HepG2 (cell line): Measurements from ENCODE around the gene SLC27A3. TPM values are rescaled to one million over a fixed set of nuclear protein-coding genes. Genes with fewer than 3 reads are reported as not detected.
A peak's percentile ranks its signal among the peaks of the same experiment; 100 is the strongest.

ENCODE experiments used
- BCL3 ChIP-seq: sonication (generic); formaldehyde crosslinking; IDR thresholded peaks from 2 replicates; pipeline ENCODE4 v1.5.1; 2020; ENCODE audit warnings: mild to moderate bottlenecking, missing genetic modification reagents, moderate library complexity
- BCL6 ChIP-seq: IDR thresholded peaks from 2 replicates; pipeline ENCODE4 v1.6.1; 2016; ENCODE audit warnings: missing genetic modification reagents, missing compliant biosample characterization
- EP300 ChIP-seq, 3 experiments: sonication (generic) in 1 of 3; formaldehyde crosslinking in 1 of 3; IDR thresholded peaks; 2 replicates each; pipeline versions ENCODE4 v1.5.1 to v1.6.1; 2011 to 2020; ENCODE audit warnings: low read depth in 2 of 3, low read length in 2 of 3, borderline replicate concordance in 1 of 3, improper control_type of control experiment in 1 of 3, mild to moderate bottlenecking in 1 of 3, missing genetic modification reagents in 1 of 3, moderate library complexity in 1 of 3
- FOSL2 ChIP-seq: sonication (generic); formaldehyde crosslinking; IDR thresholded peaks from 2 replicates; pipeline ENCODE4 v1.4.0; 2020; ENCODE audit warnings: missing genetic modification reagents
- FOXA1 ChIP-seq, 2 experiments: fragments of 450-650 bp in 1 of 2; sonication (generic) in 1 of 2; formaldehyde crosslinking in 1 of 2; IDR thresholded peaks; 2 replicates each; pipeline versions ENCODE4 v1.4.0 to v1.6.1; 2016 to 2020; ENCODE audit warnings: missing genetic modification reagents in 1 of 2
- HMG20B ChIP-seq: conservative IDR thresholded peaks from 2 replicates; pipeline ENCODE4 v1.6.1; 2016; ENCODE audit warnings: missing genetic modification reagents, missing compliant biosample characterization
- HNRNPUL1 ChIP-seq: fragments of 200-400 bp; formaldehyde crosslinking; IDR thresholded peaks from 2 replicates; pipeline ENCODE4 v1.6.1; 2017; ENCODE audit warnings: low read depth, mild to moderate bottlenecking, low read length, moderate library complexity
- PAXIP1 ChIP-seq: sonication (generic); formaldehyde crosslinking; conservative IDR thresholded peaks from 2 replicates; pipeline ENCODE4 v1.4.0; 2020; ENCODE audit warnings: mild to moderate bottlenecking, missing genetic modification reagents, moderate library complexity
- PITX1 ChIP-seq: sonication (generic); formaldehyde crosslinking; IDR thresholded peaks from 2 replicates; pipeline ENCODE4 v1.5.1; 2020; ENCODE audit warnings: mild to moderate bottlenecking, missing genetic modification reagents
- SKI ChIP-seq: fragments of 450-650 bp; IDR thresholded peaks from one replicate; pipeline ENCODE4 v1.6.1; 2018; ENCODE audit warnings: mild to moderate bottlenecking; ENCODE audit not compliant: partially characterized antibody
- SOX6 ChIP-seq, 2 experiments: fragments of 450-650 bp in 1 of 2; sonication (generic) in 1 of 2; formaldehyde crosslinking in 1 of 2; IDR thresholded peaks; 2 replicates each; pipeline versions ENCODE4 v1.4.0 to v1.6.1; 2017 to 2020; ENCODE audit warnings: antibody characterized with exemption in 1 of 2, mild to moderate bottlenecking in 1 of 2, missing genetic modification reagents in 1 of 2
- TARDBP ChIP-seq: sonication (generic); formaldehyde crosslinking; IDR thresholded peaks from 2 replicates; pipeline ENCODE4 v1.8.0; 2022; ENCODE audit warnings: mild to moderate bottlenecking, missing genetic modification reagents
- TBX2 ChIP-seq: sonication (generic); formaldehyde crosslinking; IDR thresholded peaks from 2 replicates; pipeline ENCODE4 v1.5.0; 2020; ENCODE audit warnings: missing genetic modification reagents, mild to moderate bottlenecking, borderline replicate concordance
- THAP11 ChIP-seq: IDR thresholded peaks from 2 replicates; pipeline ENCODE4 v1.6.1; 2016; ENCODE audit warnings: missing biosample characterization, missing genetic modification reagents
- ZNF207 ChIP-seq: fragments of 450-650 bp; IDR thresholded peaks from 2 replicates; pipeline ENCODE4 v1.6.1; 2016; ENCODE audit warnings: antibody characterized with exemption, borderline replicate concordance
- ZNF331 ChIP-seq: sonication (generic); formaldehyde crosslinking; IDR thresholded peaks from 2 replicates; pipeline ENCODE4 v1.4.0; 2020; ENCODE audit warnings: missing genetic modification reagents
- polyA plus RNA-seq, 8 experiments: library from polyadenylated mRNA; depleted of rRNA in 3 of 8; stranded (reverse) in 7 of 8; unstranded in 1 of 8; fragments of >200 nt; fragmentation: Illumina TruSeq in 4 of 8; extraction: Trizol in 4 of 8; gene quantifications; 2 replicates each; pipeline versions ENCODE4 v1.2.1 to v1.2.3, GENCODE V29; 2011 to 2016; ENCODE audit warnings: low read depth in 4 of 8, missing spikeins in 1 of 8, mixed read lengths in 1 of 8; ENCODE audit not compliant: insufficient read depth in 1 of 8
- total RNA-seq, 5 experiments: library from RNA; depleted of rRNA; stranded (reverse); fragments of >200 nt; fragmentation: Illumina TruSeq; extraction: Trizol; gene quantifications; 2 replicates each; pipeline ENCODE4 v1.2.3, GENCODE V29; 2016; ENCODE audit warnings: low read depth in 1 of 5

The SLC27A3 gene
- total and polyA plus RNA-seq, 2 of the 13 experiments (the other 11 are each of a cell fraction or from before 2014, with no cell fraction given), result 4.3 to 10.3 TPM

GRCh38 chr1:153742411-153743142 is 32.6 kb upstream of the SLC27A3 start (continued):
- peak in 1 of 2 experiments; percentile 37; a peak in 1 of 4 replicates for TF ChIP-seq EP300 (IDR thresholded peaks at IDR 0.05; ENCODE audit: low read depth in 2 of 2, low read length in 2 of 2)
- TF ChIP-seq EP300 (CRISPR knock-in tag; IDR thresholded peaks at IDR 0.05; ENCODE audit: borderline replicate concordance), result no peak
- no peak for TF ChIP-seq FOXA1 (IDR thresholded peaks at IDR 0.05)
- peak; percentile 28; the same call in 1 of the 2 replicates for TF ChIP-seq FOXA1 (CRISPR knock-in tag; IDR thresholded peaks at IDR 0.05)
- 0 out of 2 replicates have a peak, but pooled peaks have one; percentile 19 for TF ChIP-seq BCL6 (CRISPR knock-in tag)
- peak; percentile 22; the same call in 1 of the 2 replicates for TF ChIP-seq TARDBP (CRISPR knock-in tag)
- no peak for TF ChIP-seq ZNF207
- TF ChIP-seq PITX1 (CRISPR knock-in tag), result 0 out of 2 replicates have a peak, but pooled peaks have one; percentile 11
- no peak for TF ChIP-seq BCL3 (CRISPR knock-in tag)
- TF ChIP-seq HMG20B (CRISPR knock-in tag), result 0 out of 2 replicates have a peak, but pooled peaks have one; percentile 38
- TF ChIP-seq PAXIP1 (CRISPR knock-in tag), result peak; percentile 44; the same call in 1 of the 2 replicates
- peak; percentile 63 for TF ChIP-seq TBX2 (CRISPR knock-in tag)
- no peak for TF ChIP-seq SOX6 (IDR thresholded peaks at IDR 0.05)
- peak; percentile 59 for TF ChIP-seq SOX6 (CRISPR knock-in tag; IDR thresholded peaks at IDR 0.05)
- no peak for TF ChIP-seq SKI
- peak; percentile 74; the same call in 1 of the 2 replicates for TF ChIP-seq HNRNPUL1
- TF ChIP-seq ZNF331, result no peak
- TF ChIP-seq THAP11 (CRISPR knock-in tag), result peak; percentile 28; the same call in 1 of the 2 replicates
- TF ChIP-seq FOSL2 (CRISPR knock-in tag), result peak; percentile 37; the same call in 1 of the 2 replicates
